HepG2 (cell line): ENCODE data around the gene FUCA1. TPM values are rescaled to one million over a fixed set of nuclear protein-coding genes. Genes with fewer than 3 reads are reported as not detected.

Experiments
- DNMT3B ChIP-seq: conservative IDR thresholded peaks from 2 replicates; pipeline ENCODE4 v1.6.1; 2016; ENCODE audit warnings: missing biosample characterization, control low read depth
- EHMT2 ChIP-seq: fragments of 200-600 bp; sonication (generic); IDR thresholded peaks from 2 replicates; pipeline ENCODE4 v1.7.0; 2017; ENCODE audit warnings: antibody characterized with exemption, low read depth, low read length, borderline replicate concordance
- ETS1 ChIP-seq: sonication (generic); formaldehyde crosslinking; IDR thresholded peaks from 2 replicates; pipeline ENCODE4 v1.4.0; 2020; ENCODE audit warnings: missing genetic modification reagents
- FLYWCH1 ChIP-seq: sonication (generic); formaldehyde crosslinking; IDR thresholded peaks from 2 replicates; pipeline ENCODE4 v1.8.1; 2023; ENCODE audit warnings: mild to moderate bottlenecking, missing genetic modification reagents
- HMG20B ChIP-seq: conservative IDR thresholded peaks from 2 replicates; pipeline ENCODE4 v1.6.1; 2016; ENCODE audit warnings: missing genetic modification reagents, missing compliant biosample characterization
- HMGA1 ChIP-seq: sonication (generic); formaldehyde crosslinking; conservative IDR thresholded peaks from 2 replicates; pipeline ENCODE4 v1.4.0; 2020; ENCODE audit warnings: missing genetic modification reagents
- IRX3 ChIP-seq: sonication (generic); formaldehyde crosslinking; IDR thresholded peaks from 2 replicates; pipeline ENCODE4 v1.8.1; 2023; ENCODE audit warnings: mild to moderate bottlenecking, low read depth, missing genetic modification reagents, borderline replicate concordance
- KDM1A ChIP-seq: IDR thresholded peaks from 2 replicates; pipeline ENCODE4 v1.6.1; 2016; ENCODE audit warnings: missing compliant biosample characterization
- MAX ChIP-seq: IDR thresholded peaks from 2 replicates; pipeline ENCODE4 v1.6.1; 2012; ENCODE audit warnings: inconsistent platforms
- PCBP1 ChIP-seq: fragments of 200-400 bp; formaldehyde crosslinking; IDR thresholded peaks from 2 replicates; pipeline ENCODE4 v1.6.1; 2017; ENCODE audit warnings: mild to moderate bottlenecking, low read depth, low read length, borderline replicate concordance
- RARA ChIP-seq: IDR thresholded peaks from 2 replicates; pipeline ENCODE4 v1.6.1; 2016; ENCODE audit warnings: missing genetic modification reagents, missing compliant biosample characterization
- SMAD3 ChIP-seq: sonication (generic); formaldehyde crosslinking; IDR thresholded peaks from 2 replicates; pipeline ENCODE4 v1.4.0; 2020; ENCODE audit warnings: missing genetic modification reagents
- TBX2 ChIP-seq: sonication (generic); formaldehyde crosslinking; IDR thresholded peaks from 2 replicates; pipeline ENCODE4 v1.5.0; 2020; ENCODE audit warnings: missing genetic modification reagents, mild to moderate bottlenecking, borderline replicate concordance
- XBP1 ChIP-seq: sonication (generic); formaldehyde crosslinking; IDR thresholded peaks from 2 replicates; pipeline ENCODE4 v1.5.0; 2020; ENCODE audit warnings: missing genetic modification reagents
- ZBTB7B ChIP-seq: sonication (generic); formaldehyde crosslinking; IDR thresholded peaks from 2 replicates; pipeline ENCODE4 v1.4.0; 2020; ENCODE audit warnings: missing genetic modification reagents
- ZFYVE20 ChIP-seq: sonication (generic); formaldehyde crosslinking; IDR thresholded peaks from 2 replicates; pipeline ENCODE4 v1.8.0; 2023; ENCODE audit warnings: low read depth, mild to moderate bottlenecking, moderate library complexity, missing genetic modification reagents, borderline replicate concordance
- ZMYM3 ChIP-seq: sonication (generic); formaldehyde crosslinking; IDR thresholded peaks from 2 replicates; pipeline ENCODE4 v1.5.1; 2020; ENCODE audit warnings: mild to moderate bottlenecking, missing genetic modification reagents
- ZNF205 ChIP-seq: IDR thresholded peaks from 2 replicates; pipeline ENCODE4 v1.6.1; 2018; ENCODE audit warnings: missing biosample characterization, missing genetic modification reagents
- ZNF232 ChIP-seq: sonication (generic); formaldehyde crosslinking; IDR thresholded peaks from 2 replicates; pipeline ENCODE4 v1.4.0; 2020; ENCODE audit warnings: missing genetic modification reagents, borderline replicate concordance
- ZNF256 ChIP-seq: sonication (generic); formaldehyde crosslinking; conservative IDR thresholded peaks from 2 replicates; pipeline ENCODE4 v1.4.0; 2020; ENCODE audit warnings: missing genetic modification reagents
- ZNF331 ChIP-seq: sonication (generic); formaldehyde crosslinking; IDR thresholded peaks from 2 replicates; pipeline ENCODE4 v1.4.0; 2020; ENCODE audit warnings: missing genetic modification reagents
- ZNF552 ChIP-seq: sonication (generic); formaldehyde crosslinking; IDR thresholded peaks from 2 replicates; pipeline ENCODE4 v1.9.0; 2022; ENCODE audit warnings: missing genetic modification reagents, mild to moderate bottlenecking, borderline replicate concordance
- polyA plus RNA-seq, 8 experiments: library from polyadenylated mRNA; depleted of rRNA in 3 of 8; stranded (reverse) in 7 of 8; unstranded in 1 of 8; fragments of >200 nt; fragmentation: Illumina TruSeq in 4 of 8; extraction: Trizol in 4 of 8; gene quantifications; 2 replicates each; pipeline versions ENCODE4 v1.2.1 to v1.2.3, GENCODE V29; 2011 to 2016; ENCODE audit warnings: low read depth in 4 of 8, missing spikeins in 1 of 8, mixed read lengths in 1 of 8; ENCODE audit not compliant: insufficient read depth in 1 of 8
- total RNA-seq, 5 experiments: library from RNA; depleted of rRNA; stranded (reverse); fragments of >200 nt; fragmentation: Illumina TruSeq; extraction: Trizol; gene quantifications; 2 replicates each; pipeline ENCODE4 v1.2.3, GENCODE V29; 2016; ENCODE audit warnings: low read depth in 1 of 5
- TF ChIP-seq, protein P1 (sequence below): sonication (generic); formaldehyde crosslinking; IDR thresholded peaks from 2 replicates; pipeline ENCODE4 v1.5.0; 2020; ENCODE audit warnings: missing genetic modification reagents
- TF ChIP-seq, protein P2 (sequence below): sonication (generic); formaldehyde crosslinking; IDR thresholded peaks from 2 replicates; pipeline ENCODE4 v1.8.1; 2023; ENCODE audit warnings: mild to moderate bottlenecking, missing genetic modification reagents, borderline replicate concordance
- TF ChIP-seq, protein P3 (sequence below): sonication (generic); formaldehyde crosslinking; IDR thresholded peaks from 2 replicates; pipeline ENCODE4 v1.4.0; 2020; ENCODE audit warnings: missing genetic modification reagents, borderline replicate concordance

Gene FUCA1
- total and polyA plus RNA-seq, 2 of the 13 experiments (the other 11 are each of a cell fraction or from before 2014, with no cell fraction given) = 32.7 to 33.6 TPM

- TF ChIP-seq IRX3 (CRISPR knock-in tag) (no peak), KDM1A (CRISPR knock-in tag) (no peak), MAX (0 out of 2 replicates have a peak, but pooled peaks have one; percentile 24), RARA (CRISPR knock-in tag) (no peak), PCBP1 (no peak), HMGA1 (CRISPR knock-in tag) (no peak), ZFYVE20 (CRISPR knock-in tag) (no peak), DNMT3B (no peak), SMAD3 (CRISPR knock-in tag) (no peak), ETS1 (CRISPR knock-in tag) (no peak), XBP1 (no peak), ZNF232 (CRISPR knock-in tag) (no peak), ZMYM3 (CRISPR knock-in tag) (peak; percentile 32; the same call in 1 of the 2 replicates), ZNF552 (CRISPR knock-in tag) (no peak), ZNF256 (CRISPR knock-in tag) (no peak), HMG20B (CRISPR knock-in tag) (no peak), ZNF205 (CRISPR knock-in tag) (no peak; the same call in 1 of the 2 replicates), ZBTB7B (CRISPR knock-in tag) (peak; percentile 37; the same call in 1 of the 2 replicates), TBX2 (CRISPR knock-in tag) (peak; percentile 22; the same call in 1 of the 2 replicates), EHMT2 (no peak), ZNF331 (peak; percentile 49; the same call in 1 of the 2 replicates), FLYWCH1 (CRISPR knock-in tag) (no peak)
- TF ChIP-seq, protein P1, sequence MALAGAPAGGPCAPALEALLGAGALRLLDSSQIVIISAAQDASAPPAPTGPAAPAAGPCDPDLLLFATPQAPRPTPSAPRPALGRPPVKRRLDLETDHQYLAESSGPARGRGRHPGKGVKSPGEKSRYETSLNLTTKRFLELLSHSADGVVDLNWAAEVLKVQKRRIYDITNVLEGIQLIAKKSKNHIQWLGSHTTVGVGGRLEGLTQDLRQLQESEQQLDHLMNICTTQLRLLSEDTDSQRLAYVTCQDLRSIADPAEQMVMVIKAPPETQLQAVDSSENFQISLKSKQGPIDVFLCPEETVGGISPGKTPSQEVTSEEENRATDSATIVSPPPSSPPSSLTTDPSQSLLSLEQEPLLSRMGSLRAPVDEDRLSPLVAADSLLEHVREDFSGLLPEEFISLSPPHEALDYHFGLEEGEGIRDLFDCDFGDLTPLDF (CRISPR knock-in tag) = no peak
- TF ChIP-seq, protein P2, sequence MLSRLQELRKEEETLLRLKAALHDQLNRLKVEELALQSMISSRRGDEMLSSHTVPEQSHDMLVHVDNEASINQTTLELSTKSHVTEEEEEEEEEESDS (CRISPR knock-in tag) = no peak
- TF ChIP-seq, protein P3, sequence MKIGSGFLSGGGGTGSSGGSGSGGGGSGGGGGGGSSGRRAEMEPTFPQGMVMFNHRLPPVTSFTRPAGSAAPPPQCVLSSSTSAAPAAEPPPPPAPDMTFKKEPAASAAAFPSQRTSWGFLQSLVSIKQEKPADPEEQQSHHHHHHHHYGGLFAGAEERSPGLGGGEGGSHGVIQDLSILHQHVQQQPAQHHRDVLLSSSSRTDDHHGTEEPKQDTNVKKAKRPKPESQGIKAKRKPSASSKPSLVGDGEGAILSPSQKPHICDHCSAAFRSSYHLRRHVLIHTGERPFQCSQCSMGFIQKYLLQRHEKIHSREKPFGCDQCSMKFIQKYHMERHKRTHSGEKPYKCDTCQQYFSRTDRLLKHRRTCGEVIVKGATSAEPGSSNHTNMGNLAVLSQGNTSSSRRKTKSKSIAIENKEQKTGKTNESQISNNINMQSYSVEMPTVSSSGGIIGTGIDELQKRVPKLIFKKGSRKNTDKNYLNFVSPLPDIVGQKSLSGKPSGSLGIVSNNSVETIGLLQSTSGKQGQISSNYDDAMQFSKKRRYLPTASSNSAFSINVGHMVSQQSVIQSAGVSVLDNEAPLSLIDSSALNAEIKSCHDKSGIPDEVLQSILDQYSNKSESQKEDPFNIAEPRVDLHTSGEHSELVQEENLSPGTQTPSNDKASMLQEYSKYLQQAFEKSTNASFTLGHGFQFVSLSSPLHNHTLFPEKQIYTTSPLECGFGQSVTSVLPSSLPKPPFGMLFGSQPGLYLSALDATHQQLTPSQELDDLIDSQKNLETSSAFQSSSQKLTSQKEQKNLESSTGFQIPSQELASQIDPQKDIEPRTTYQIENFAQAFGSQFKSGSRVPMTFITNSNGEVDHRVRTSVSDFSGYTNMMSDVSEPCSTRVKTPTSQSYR (CRISPR knock-in tag) = no peak
Measured at GRCh38 chr1:23916209-23917131, 48.4 kb upstream of the FUCA1 start (continued).
